SK-N-SH (cell line): ENCODE results near the gene FASTK. TPM values are rescaled to one million over a fixed set of nuclear protein-coding genes. Genes with fewer than 3 reads are reported as not detected.

Source experiments
- CTCF ChIA-PET: fragments of 300-600, 350-600 bp; formaldehyde crosslinking; extraction: SDS; loops from one replicate; lab custom pipeline; 2021; lab: Yijun Ruan, JAX
- POLR2A ChIA-PET: fragments of 350-600 bp; sonication (Branson Sonifier 250); formaldehyde crosslinking; extraction: SDS; loops from one replicate; lab custom pipeline; 2020; ENCODE audit warnings: antibody characterized with exemption, inconsistent platforms; lab: Yijun Ruan, JAX
- DNase-seq: peaks from one replicate; pipeline ENCODE4 v3.0.0; 2012
- H2AFZ ChIP-seq: fragments of 200-600 bp; sonication (generic); 2 replicates; pipeline ENCODE4 v1.8.1; 2016; ENCODE audit warnings: antibody characterized with exemption, mild to moderate bottlenecking, low read depth
- H3F3A ChIP-seq: fragments of 200-600 bp; sonication (generic); replicated peaks from 2 replicates; pipeline ENCODE3; 2016; ENCODE audit warnings: antibody characterized with exemption, mild to moderate bottlenecking; ENCODE audit not compliant: insufficient read depth
- H3K27ac ChIP-seq, 2 experiments: fragments of 200-500 bp in 1 of 2; fragments of 200-600 bp in 1 of 2; sonication (Bioruptor generic) in 1 of 2; sonication (generic), shearing (Covaris generic) in 1 of 2; 2 replicates each; pipeline versions ENCODE4 v1.5.1 to v1.6.1; 2014 to 2016; ENCODE audit warnings: low read depth in 2 of 2, inconsistent platforms in 1 of 2, low read length in 1 of 2, mild to moderate bottlenecking in 1 of 2, mixed read lengths in 1 of 2
- H3K27me3 ChIP-seq: fragments of 200-600 bp; sonication (generic), shearing (Covaris generic); 2 replicates; pipeline ENCODE4 v1.6.1; 2016; ENCODE audit warnings: mixed run types; ENCODE audit not compliant: insufficient read depth
- H3K36me3 ChIP-seq, 2 experiments: fragments of 200-500 bp in 1 of 2; fragments of 200-600 bp in 1 of 2; sonication (Bioruptor generic) in 1 of 2; sonication (generic) in 1 of 2; replicated peaks in 1 of 2; 2 replicates each; pipeline versions ENCODE3 to v1.5.1; 2014 to 2016; ENCODE audit warnings: low read length in 1 of 2, mild to moderate bottlenecking in 1 of 2; ENCODE audit not compliant: insufficient read depth in 2 of 2, control insufficient read depth in 1 of 2
- H3K4me1 ChIP-seq, 2 experiments: fragments of 200-500 bp in 1 of 2; fragments of 200-600 bp in 1 of 2; sonication (Bioruptor generic) in 1 of 2; sonication (generic), shearing (Covaris generic) in 1 of 2; 2 replicates each; pipeline versions ENCODE4 v1.5.1 to v1.6.1; 2014 to 2016; ENCODE audit warnings: low read depth in 1 of 2, low read length in 1 of 2, mixed run types in 1 of 2; ENCODE audit not compliant: insufficient read depth in 2 of 2, control insufficient read depth in 1 of 2
- H3K4me2 ChIP-seq: fragments of 200-600 bp; sonication (generic), shearing (Covaris generic); 2 replicates; pipeline ENCODE4 v1.6.1; 2017; ENCODE audit warnings: mixed run types
- H3K4me3 ChIP-seq, 2 experiments: fragments of 200-500 bp in 1 of 2; fragments of 200-600 bp in 1 of 2; sonication (Bioruptor generic) in 1 of 2; sonication (generic), shearing (Covaris generic) in 1 of 2; 2 replicates each; pipeline versions ENCODE4 v1.5.1 to v1.8.1; 2014 to 2016; ENCODE audit warnings: low read depth in 2 of 2, inconsistent platforms in 1 of 2, low read length in 1 of 2, mild to moderate bottlenecking in 1 of 2, mixed read lengths in 1 of 2, moderate library complexity in 1 of 2
- H3K79me2 ChIP-seq: fragments of 200-600 bp; sonication (generic); 2 replicates; pipeline ENCODE4 v1.8.1; 2017; ENCODE audit warnings: mild to moderate bottlenecking; ENCODE audit not compliant: insufficient read depth
- H3K9ac ChIP-seq: fragments of 200-600 bp; sonication (generic); 2 replicates; pipeline ENCODE4 v1.6.1; 2017; ENCODE audit warnings: mixed run types
- H3K9me2 ChIP-seq: fragments of 200-600 bp; sonication (generic); 2 replicates; pipeline ENCODE4 v1.6.1; 2017; ENCODE audit warnings: mixed run types
- H3K9me3 ChIP-seq: fragments of 200-600 bp; sonication (generic); 2 replicates; pipeline ENCODE4 v1.6.1; 2017; ENCODE audit warnings: mixed run types, mild to moderate bottlenecking, moderate library complexity
- H4K20me1 ChIP-seq: fragments of 200-600 bp; sonication (generic); 2 replicates; pipeline ENCODE4 v1.6.1; 2017; ENCODE audit warnings: mild to moderate bottlenecking, mixed run types; ENCODE audit not compliant: insufficient read depth
- CHD2 ChIP-seq: fragments of 150-350 bp; IDR thresholded peaks from 2 replicates; pipeline ENCODE4 v1.6.1; 2018; ENCODE audit warnings: low read length; ENCODE audit not compliant: partially characterized antibody
- ELF1 ChIP-seq: IDR thresholded peaks from 2 replicates; pipeline ENCODE4 v1.4.0; 2012
- EP300 ChIP-seq, 2 experiments: IDR thresholded peaks; 2 replicates each; pipeline versions ENCODE4 v1.4.0 to v1.6.1; 2012; ENCODE audit warnings: borderline replicate concordance in 1 of 2, low read depth in 1 of 2, low read length in 1 of 2
- FOSL2 ChIP-seq: IDR thresholded peaks from 2 replicates; pipeline ENCODE4 v1.4.0; 2012; ENCODE audit warnings: low read depth, mild to moderate bottlenecking, moderate library complexity, borderline replicate concordance
- FOXM1 ChIP-seq: IDR thresholded peaks from 2 replicates; pipeline ENCODE4 v1.4.0; 2012; ENCODE audit warnings: low read depth, mild to moderate bottlenecking
- GABPA ChIP-seq: IDR thresholded peaks from 2 replicates; pipeline ENCODE4 v1.4.0; 2012; ENCODE audit warnings: low read depth, mild to moderate bottlenecking
- MXI1 ChIP-seq: IDR thresholded peaks from 2 replicates; pipeline ENCODE4 v1.6.1; 2012; ENCODE audit warnings: mild to moderate bottlenecking, low read depth, low read length, improper control_type of control experiment
- NRF1 ChIP-seq: IDR thresholded peaks from 2 replicates; pipeline ENCODE4 v1.6.1; 2012; ENCODE audit warnings: low read depth, mild to moderate bottlenecking, low read length
- POLR2AphosphoS5 ChIP-seq: IDR thresholded peaks from 2 replicates; pipeline ENCODE4 v1.6.1; 2012; ENCODE audit warnings: low read depth, low read length
- RAD21 ChIP-seq: IDR thresholded peaks from 2 replicates; pipeline ENCODE4 v1.6.1; 2012; ENCODE audit warnings: mild to moderate bottlenecking, low read length
- RCOR1 ChIP-seq: fragments of 150-350 bp; IDR thresholded peaks from 2 replicates; pipeline ENCODE4 v1.6.1; 2017; ENCODE audit warnings: antibody characterized with exemption, low read length
- RFX5 ChIP-seq: IDR thresholded peaks from 2 replicates; pipeline ENCODE4 v1.6.1; 2012; ENCODE audit warnings: mild to moderate bottlenecking, improper control_type of control experiment, low read length
- RXRA ChIP-seq: IDR thresholded peaks from 2 replicates; pipeline ENCODE4 v1.4.0; 2012; ENCODE audit warnings: low read depth, mild to moderate bottlenecking, borderline replicate concordance
- SIN3A ChIP-seq: IDR thresholded peaks from 2 replicates; pipeline ENCODE4 v1.6.1; 2012; ENCODE audit warnings: low read depth, mild to moderate bottlenecking, low read length, moderate library complexity, borderline replicate concordance
- TAF1 ChIP-seq: IDR thresholded peaks from 2 replicates; pipeline ENCODE4 v1.6.1; 2012; ENCODE audit warnings: low read depth, mild to moderate bottlenecking, low read length, moderate library complexity, borderline replicate concordance
- TCF12 ChIP-seq: IDR thresholded peaks from 2 replicates; pipeline ENCODE4 v1.4.0; 2012
- TEAD4 ChIP-seq: IDR thresholded peaks from 2 replicates; pipeline ENCODE4 v1.4.0; 2012; ENCODE audit warnings: mild to moderate bottlenecking, borderline replicate concordance; ENCODE audit not compliant: insufficient read depth
- YY1 ChIP-seq: IDR thresholded peaks from 2 replicates; pipeline ENCODE4 v1.4.0; 2012; ENCODE audit warnings: low read depth, mild to moderate bottlenecking
- WGBS: methylation state at CpG from one replicate; pipeline ENCODE4 v1.1.6; 2017; ENCODE audit warnings: low lambda C conversion rate; 5-methylcytosine and 5-hydroxymethylcytosine counted together
- polyA plus RNA-seq, 3 experiments: library from polyadenylated mRNA; depleted of rRNA; stranded (reverse); fragments of >200 nt; gene quantifications; 2 replicates each; pipeline ENCODE4 v1.2.3, GENCODE V29; 2012
- TF ChIP-seq, protein P1 (sequence below): IDR thresholded peaks from 2 replicates; pipeline ENCODE4 v1.4.0; 2012; ENCODE audit warnings: low read depth, borderline replicate concordance
- TF ChIP-seq, protein P2 (sequence below): IDR thresholded peaks from 2 replicates; pipeline ENCODE4 v1.4.0; 2012; ENCODE audit warnings: low read depth, borderline replicate concordance
- TF ChIP-seq, protein P3 (sequence below): IDR thresholded peaks from 2 replicates; pipeline ENCODE4; 2012
- TF ChIP-seq, protein P4 (sequence below): fragments of 200-600 bp; sonication (generic); IDR thresholded peaks from 2 replicates; pipeline ENCODE4 v1.6.1; 2017; ENCODE audit warnings: antibody characterized with exemption, mild to moderate bottlenecking, moderate library complexity

Gene FASTK, protein sequence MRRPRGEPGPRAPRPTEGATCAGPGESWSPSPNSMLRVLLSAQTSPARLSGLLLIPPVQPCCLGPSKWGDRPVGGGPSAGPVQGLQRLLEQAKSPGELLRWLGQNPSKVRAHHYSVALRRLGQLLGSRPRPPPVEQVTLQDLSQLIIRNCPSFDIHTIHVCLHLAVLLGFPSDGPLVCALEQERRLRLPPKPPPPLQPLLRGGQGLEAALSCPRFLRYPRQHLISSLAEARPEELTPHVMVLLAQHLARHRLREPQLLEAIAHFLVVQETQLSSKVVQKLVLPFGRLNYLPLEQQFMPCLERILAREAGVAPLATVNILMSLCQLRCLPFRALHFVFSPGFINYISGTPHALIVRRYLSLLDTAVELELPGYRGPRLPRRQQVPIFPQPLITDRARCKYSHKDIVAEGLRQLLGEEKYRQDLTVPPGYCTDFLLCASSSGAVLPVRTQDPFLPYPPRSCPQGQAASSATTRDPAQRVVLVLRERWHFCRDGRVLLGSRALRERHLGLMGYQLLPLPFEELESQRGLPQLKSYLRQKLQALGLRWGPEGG
- polyA plus RNA-seq (2012; rRNA removed) = 125 and 148 TPM in 2 replicates
- polyA plus RNA-seq (2012; cell fraction: cytosol; rRNA removed) = 34.4 and 60.5 TPM in 2 replicates
- 699 and 1,159 TPM in 2 replicates for polyA plus RNA-seq (2012; cell fraction: nucleus; rRNA removed)

DNA sequence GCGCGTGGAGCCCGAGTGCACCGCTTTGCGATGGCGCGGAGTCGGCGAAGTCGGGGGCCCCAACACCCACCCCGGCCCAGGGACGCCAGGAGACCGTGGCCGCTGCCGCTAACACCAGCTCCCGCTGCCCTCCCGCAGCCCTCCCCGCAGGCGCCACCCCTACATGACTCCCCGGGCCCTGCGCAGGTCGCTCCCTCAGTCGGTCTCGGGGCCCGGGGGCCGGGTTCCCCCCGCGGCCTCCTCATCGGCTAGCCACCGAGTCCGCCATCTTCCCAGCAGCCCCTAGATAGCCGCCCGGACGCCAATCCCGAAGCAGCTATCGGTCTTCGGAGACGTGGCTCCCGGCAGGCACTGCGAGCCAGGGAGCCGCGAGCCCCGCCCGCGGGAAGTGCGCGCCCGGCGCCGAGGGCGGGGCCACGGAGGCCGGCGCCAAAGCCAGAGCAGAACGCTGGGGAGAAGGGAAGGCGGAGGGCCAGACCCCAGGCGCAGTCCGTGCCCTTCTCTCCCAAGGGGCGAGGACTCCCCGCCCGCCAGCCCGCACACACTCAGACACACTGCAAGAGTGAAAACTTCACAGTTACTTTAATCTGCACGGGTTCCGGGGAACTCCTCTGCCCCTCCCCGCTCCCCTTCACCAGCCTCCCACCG, at the start of gene FASTK:
FASTK (minus strand) TSS at position 288 of the 648 bp plus-strand sequence; CDS start at position 245, 43 bp downstream.
- Histone ChIP-seq H3K4me1 (peaks cover 30 to 48% of the 10 kb centered on the region in 2 experiments), H3K4me3 (peak within 1 kb of the TSS; percentile 94 to 99), H3K4me2 (peak within 1 kb of the TSS; percentile 98), H3K36me3 (peaks cover 12 to 46% of the 10 kb centered on the region in 2 experiments), H3K27me3 (no peaks in the 10 kb centered on the region), H3K9me3 (no peaks in the 10 kb centered on the region), H3K9ac (peak within 1 kb of the TSS; percentile 96), H3F3A (peaks cover 42% of the 10 kb centered on the region), H3K27ac (peak within 1 kb of the TSS; percentile 78 to 95), H4K20me1 (no peaks in the 10 kb centered on the region; the same call in 1 of the 2 replicates), H3K9me2 (no peaks in the 10 kb centered on the region), H3K79me2 (peaks cover 48% of the 10 kb centered on the region), H2AFZ (peak within 1 kb of the TSS; percentile 73; the same call in 1 of the 2 replicates)
- ChIA-PET CTCF (interaction anchor here (0.6 to 21.3 kb wide), 8 partner anchors 12 to 88 kb away, joined by 3 to 474 read pairs (median 4); partner anchors contain the start of genes CDK5 and SLC4A2), POLR2A (interaction anchor here (0.6 to 1.5 kb wide), 9 partner anchors 10 to 152 kb away, joined by 3 to 7 read pairs (median 4); partner anchors contain the start of genes ABCB8 and CHPF2)
- WGBS = 2% methylated on average over 36 of the region's 66 CpGs
- TF ChIP-seq, protein P1, sequence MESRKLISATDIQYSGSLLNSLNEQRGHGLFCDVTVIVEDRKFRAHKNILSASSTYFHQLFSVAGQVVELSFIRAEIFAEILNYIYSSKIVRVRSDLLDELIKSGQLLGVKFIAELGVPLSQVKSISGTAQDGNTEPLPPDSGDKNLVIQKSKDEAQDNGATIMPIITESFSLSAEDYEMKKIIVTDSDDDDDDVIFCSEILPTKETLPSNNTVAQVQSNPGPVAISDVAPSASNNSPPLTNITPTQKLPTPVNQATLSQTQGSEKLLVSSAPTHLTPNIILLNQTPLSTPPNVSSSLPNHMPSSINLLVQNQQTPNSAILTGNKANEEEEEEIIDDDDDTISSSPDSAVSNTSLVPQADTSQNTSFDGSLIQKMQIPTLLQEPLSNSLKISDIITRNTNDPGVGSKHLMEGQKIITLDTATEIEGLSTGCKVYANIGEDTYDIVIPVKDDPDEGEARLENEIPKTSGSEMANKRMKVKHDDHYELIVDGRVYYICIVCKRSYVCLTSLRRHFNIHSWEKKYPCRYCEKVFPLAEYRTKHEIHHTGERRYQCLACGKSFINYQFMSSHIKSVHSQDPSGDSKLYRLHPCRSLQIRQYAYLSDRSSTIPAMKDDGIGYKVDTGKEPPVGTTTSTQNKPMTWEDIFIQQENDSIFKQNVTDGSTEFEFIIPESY = peak; percentile 60; the same call in 1 of the 2 replicates
- TF ChIP-seq MXI1 (peak; percentile 57; the same call in 1 of the 2 replicates), TEAD4 (no peak), FOXM1 (peak; percentile 44; the same call in 1 of the 2 replicates), RFX5 (no peak), SIN3A (peak; percentile 68; the same call in 1 of the 2 replicates), YY1 (peak; percentile 98), TCF12 (peak; percentile 7; the same call in 1 of the 2 replicates), RXRA (no peak), CHD2 (peak; percentile 80), FOSL2 (peak; percentile 41; the same call in 1 of the 2 replicates), TAF1 (peak; percentile 97), EP300 (IDR thresholded peaks at IDR 0.05; ENCODE audit: borderline replicate concordance in 1 of 2, low read depth in 1 of 2, low read length in 1 of 2) (peak in 1 of 2 experiments; percentile 34; a peak in 1 of 4 replicates), RAD21 (no peak), GABPA (0 out of 2 replicates have a peak, but pooled peaks have one; percentile 35), NRF1 (peak; percentile 46; the same call in 1 of the 2 replicates), RCOR1 (peak; percentile 30; the same call in 1 of the 2 replicates), ELF1 (peak; percentile 25; the same call in 1 of the 2 replicates), POLR2AphosphoS5 (peak; percentile 90)
- TF ChIP-seq, protein P2, sequence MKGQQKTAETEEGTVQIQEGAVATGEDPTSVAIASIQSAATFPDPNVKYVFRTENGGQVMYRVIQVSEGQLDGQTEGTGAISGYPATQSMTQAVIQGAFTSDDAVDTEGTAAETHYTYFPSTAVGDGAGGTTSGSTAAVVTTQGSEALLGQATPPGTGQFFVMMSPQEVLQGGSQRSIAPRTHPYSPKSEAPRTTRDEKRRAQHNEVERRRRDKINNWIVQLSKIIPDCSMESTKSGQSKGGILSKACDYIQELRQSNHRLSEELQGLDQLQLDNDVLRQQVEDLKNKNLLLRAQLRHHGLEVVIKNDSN = no peak
- TF ChIP-seq, protein P3, sequence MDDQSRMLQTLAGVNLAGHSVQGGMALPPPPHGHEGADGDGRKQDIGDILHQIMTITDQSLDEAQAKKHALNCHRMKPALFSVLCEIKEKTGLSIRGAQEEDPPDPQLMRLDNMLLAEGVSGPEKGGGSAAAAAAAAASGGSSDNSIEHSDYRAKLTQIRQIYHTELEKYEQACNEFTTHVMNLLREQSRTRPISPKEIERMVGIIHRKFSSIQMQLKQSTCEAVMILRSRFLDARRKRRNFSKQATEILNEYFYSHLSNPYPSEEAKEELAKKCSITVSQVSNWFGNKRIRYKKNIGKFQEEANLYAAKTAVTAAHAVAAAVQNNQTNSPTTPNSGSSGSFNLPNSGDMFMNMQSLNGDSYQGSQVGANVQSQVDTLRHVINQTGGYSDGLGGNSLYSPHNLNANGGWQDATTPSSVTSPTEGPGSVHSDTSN = peak; percentile 80
- TF ChIP-seq, protein P4, sequence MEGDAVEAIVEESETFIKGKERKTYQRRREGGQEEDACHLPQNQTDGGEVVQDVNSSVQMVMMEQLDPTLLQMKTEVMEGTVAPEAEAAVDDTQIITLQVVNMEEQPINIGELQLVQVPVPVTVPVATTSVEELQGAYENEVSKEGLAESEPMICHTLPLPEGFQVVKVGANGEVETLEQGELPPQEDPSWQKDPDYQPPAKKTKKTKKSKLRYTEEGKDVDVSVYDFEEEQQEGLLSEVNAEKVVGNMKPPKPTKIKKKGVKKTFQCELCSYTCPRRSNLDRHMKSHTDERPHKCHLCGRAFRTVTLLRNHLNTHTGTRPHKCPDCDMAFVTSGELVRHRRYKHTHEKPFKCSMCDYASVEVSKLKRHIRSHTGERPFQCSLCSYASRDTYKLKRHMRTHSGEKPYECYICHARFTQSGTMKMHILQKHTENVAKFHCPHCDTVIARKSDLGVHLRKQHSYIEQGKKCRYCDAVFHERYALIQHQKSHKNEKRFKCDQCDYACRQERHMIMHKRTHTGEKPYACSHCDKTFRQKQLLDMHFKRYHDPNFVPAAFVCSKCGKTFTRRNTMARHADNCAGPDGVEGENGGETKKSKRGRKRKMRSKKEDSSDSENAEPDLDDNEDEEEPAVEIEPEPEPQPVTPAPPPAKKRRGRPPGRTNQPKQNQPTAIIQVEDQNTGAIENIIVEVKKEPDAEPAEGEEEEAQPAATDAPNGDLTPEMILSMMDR = no peak
- DNase-seq = peak; percentile 99
